Activated CD4-positive, alpha-beta T cell treated with anti-CD3 and anti-CD28 coated beads for 48 hours (primary cell): ENCODE measurements around the gene AP2S1.
A peak's percentile ranks its signal among the peaks of the same experiment; 100 is the strongest.
"Not testable (repeated sequence)": the region's sequence is repeated elsewhere in the genome, so short reads cannot be mapped to it uniquely, and the experiment has no call there.

Source experiments
- DNase-seq: peaks from one replicate; pipeline ENCODE4 v3.0.0-alpha.2; 2020

Gene AP2S1

GRCh38 chr19:46839752-46840497, 10.7 kb downstream of the AP2S1 start:
- no peak for DNase-seq

- DNase-seq: no peak
Observed at GRCh38 chr19:46838160-46838559, 12.5 kb downstream of the AP2S1 start.

- DNase-seq: no peak
Observed at GRCh38 chr19:46834984-46835383, 15.7 kb downstream of the AP2S1 start.

- DNase-seq: no peak
Observed at GRCh38 chr19:46834121-46834520, 16.5 kb downstream of the AP2S1 start.

GRCh38 chr19:46830864-46831263, 19.8 kb downstream of the AP2S1 start:
- no peak for DNase-seq

GRCh38 chr19:46828484-46828883, 22.2 kb downstream of the AP2S1 start:
- DNase-seq: peak; percentile 80

GRCh38 chr19:46825731-46826055, 25.0 kb downstream of the AP2S1 start:
- no peak for DNase-seq

GRCh38 chr19:46824890-46825730, 25.5 kb downstream of the AP2S1 start:
- DNase-seq: no peak

- no peak for DNase-seq
Observed at GRCh38 chr19:46823049-46823448, 27.6 kb downstream of the AP2S1 start.

GRCh38 chr19:46822410-46822787, 28.2 kb downstream of the AP2S1 start:
- not testable (repeated sequence) for DNase-seq

GRCh38 chr19:46821512-46822409, 28.9 kb downstream of the AP2S1 start:
- peak; percentile 72 for DNase-seq

- peak; percentile 55 for DNase-seq
Observed at GRCh38 chr19:46818812-46819211, 31.8 kb downstream of the AP2S1 start.

- no peak for DNase-seq
Observed at GRCh38 chr19:46815833-46816627, 34.6 kb downstream of the AP2S1 start.

- DNase-seq: no peak
Observed at GRCh38 chr19:46813839-46814358, 36.7 kb downstream of the AP2S1 start.

- DNase-seq: no peak
Observed at GRCh38 chr19:46812977-46813838, 37.4 kb downstream of the AP2S1 start.

- DNase-seq: no peak
Observed at GRCh38 chr19:46809534-46810272, 40.9 kb downstream of the AP2S1 start.

- DNase-seq: no peak
Observed at GRCh38 chr19:46806656-46807055, 44.0 kb downstream of the AP2S1 start.

- DNase-seq: not testable (repeated sequence)
Observed at GRCh38 chr19:46804432-46804831, 46.2 kb downstream of the AP2S1 start.

- no peak for DNase-seq
Observed at GRCh38 chr19:46803555-46803954, 47.1 kb downstream of the AP2S1 start.

- DNase-seq: no peak
Observed at GRCh38 chr19:46802152-46802551, 48.5 kb downstream of the AP2S1 start.
